Measurements from ENCODE around the gene HCN2. TPM values are rescaled to one million over a fixed set of nuclear protein-coding genes. Genes with fewer than 3 reads are reported as not detected.

Gene HCN2
- total and polyA plus RNA-seq, 2 of the 8 experiments (the other 6 are each of a cell fraction or from before 2014, with no cell fraction given), result 1.0 to 4.0 TPM

DNA sequence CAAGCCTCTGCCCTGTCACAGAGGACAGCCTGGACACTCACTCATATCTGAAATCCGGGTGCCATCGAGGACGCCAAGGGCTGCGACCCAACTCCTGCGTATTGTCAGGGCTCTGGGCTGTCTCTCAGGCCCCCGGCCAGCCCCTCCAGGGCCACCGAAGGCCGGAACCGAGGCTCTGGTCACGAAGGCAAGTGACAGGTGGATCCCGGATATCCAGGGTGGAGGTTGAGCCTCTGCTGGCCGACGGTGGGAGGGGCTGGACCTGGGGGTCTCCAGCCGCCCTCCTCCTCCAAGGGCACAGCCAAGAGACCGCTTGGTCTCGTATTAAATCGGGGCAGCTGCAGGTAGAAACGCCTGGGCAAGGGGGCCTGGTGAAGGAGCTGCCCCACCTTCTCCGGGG is 67.9 kb downstream of the HCN2 start (continued):
- TF ChIP-seq, protein P1, sequence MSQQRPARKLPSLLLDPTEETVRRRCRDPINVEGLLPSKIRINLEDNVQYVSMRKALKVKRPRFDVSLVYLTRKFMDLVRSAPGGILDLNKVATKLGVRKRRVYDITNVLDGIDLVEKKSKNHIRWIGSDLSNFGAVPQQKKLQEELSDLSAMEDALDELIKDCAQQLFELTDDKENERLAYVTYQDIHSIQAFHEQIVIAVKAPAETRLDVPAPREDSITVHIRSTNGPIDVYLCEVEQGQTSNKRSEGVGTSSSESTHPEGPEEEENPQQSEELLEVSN (IDR thresholded peaks at IDR 0.05), result no peak
- no peak for TF ChIP-seq CHD2 (IDR thresholded peaks at IDR 0.05; ENCODE audit: low read length)
- no peak for TF ChIP-seq CBX5 (IDR thresholded peaks at IDR 0.05; ENCODE audit: low read depth, low read length)
- TF ChIP-seq KDM4A (IDR thresholded peaks at IDR 0.05; ENCODE audit: low read depth, low read length, severe bottlenecking), result no peak
- no peak for TF ChIP-seq CTBP2 (IDR thresholded peaks at IDR 0.05; ENCODE audit: borderline replicate concordance, insufficient read depth, insufficient read length, low read length)
- no peak for TF ChIP-seq SAP30 (IDR thresholded peaks at IDR 0.05; ENCODE audit: insufficient read depth, insufficient replicate concordance, low read length)
- TF ChIP-seq SIX5 (IDR thresholded peaks at IDR 0.05; ENCODE audit: low read depth, low read length), result no peak
